Superior temporal gyrus (tissue), 1 donor: Measurements from ENCODE around the gene ZNF30.
A peak's percentile ranks its signal among the peaks of the same experiment; 100 is the strongest.
"Not testable (repeated sequence)": the region's sequence is repeated elsewhere in the genome, so short reads cannot be mapped to it uniquely, and the experiment has no call there.

Experiments
- DNase-seq: peaks from one replicate; pipeline ENCODE4 v3.0.0-alpha.2; 2016; ENCODE audit errors: extremely low spot score

Gene ZNF30

DNA sequence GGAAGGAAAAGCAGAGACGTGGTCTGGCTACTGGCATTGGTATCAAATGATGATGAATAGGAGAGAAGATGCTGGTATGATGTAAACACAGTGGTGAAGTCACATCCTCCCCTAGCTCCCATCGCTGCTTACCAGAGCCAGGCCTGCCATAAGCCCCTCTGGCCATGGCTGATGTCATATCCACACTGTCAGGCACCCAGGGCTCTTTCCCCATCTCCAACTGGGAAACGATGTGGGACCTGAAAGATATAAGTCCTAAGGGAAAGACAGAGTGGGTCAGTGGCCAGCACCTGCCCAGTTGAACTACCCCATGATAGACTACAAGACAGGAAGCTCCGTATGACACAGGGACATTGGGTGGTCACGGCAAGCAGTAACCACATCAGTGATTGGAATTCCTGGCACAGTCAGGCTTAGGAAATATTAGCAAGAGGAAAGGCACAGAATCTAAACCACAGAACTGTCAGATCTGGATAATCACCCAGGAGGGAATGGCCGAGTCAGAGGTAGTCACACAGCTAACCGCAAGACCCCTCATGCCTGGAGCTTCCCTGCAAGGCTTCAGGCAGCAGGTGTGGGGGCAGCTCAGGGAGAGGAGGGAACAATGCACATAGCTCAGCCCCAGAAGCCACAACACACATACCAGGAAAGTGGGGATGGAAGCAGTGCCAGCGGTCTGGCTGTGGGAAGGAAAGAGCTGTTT, 33.6 kb downstream of the ZNF30 start:
- no peak for DNase-seq

DNA sequence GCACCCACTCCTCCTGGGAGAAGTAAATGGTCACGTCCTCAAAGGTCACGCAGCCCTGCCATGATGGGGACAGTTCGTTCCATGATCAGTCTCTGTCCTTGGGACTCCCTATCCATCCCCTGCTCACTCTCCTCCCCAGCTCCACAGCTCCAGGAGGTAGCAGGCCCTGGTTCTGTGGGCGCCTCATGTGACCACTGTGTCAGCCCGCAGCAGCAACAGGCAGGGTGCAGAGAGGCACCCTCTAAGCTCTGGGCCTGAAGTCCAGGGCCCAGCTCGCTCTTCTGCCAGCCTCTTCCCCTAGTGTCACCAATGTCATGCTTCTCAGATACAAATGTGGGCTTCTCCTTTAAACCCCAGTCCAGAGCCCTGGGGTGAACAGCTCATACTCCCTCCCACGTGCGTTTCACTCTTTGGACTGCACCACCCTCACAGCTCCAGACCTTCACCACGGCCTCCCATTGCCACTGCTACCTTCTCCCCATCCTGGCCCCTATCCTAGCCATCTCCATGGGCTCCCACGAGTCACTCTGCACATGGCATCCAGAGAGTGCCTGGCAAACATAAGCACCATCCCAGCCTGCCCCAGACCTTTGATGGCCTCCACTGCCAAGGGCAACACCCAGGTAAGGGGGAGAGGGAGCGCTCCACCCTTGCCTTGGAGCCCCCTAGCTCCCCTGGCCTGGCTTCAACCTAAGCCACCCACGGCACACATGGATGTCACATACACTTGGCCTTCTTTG, 34.4 kb downstream of the ZNF30 start:
- DNase-seq: no peak

DNA sequence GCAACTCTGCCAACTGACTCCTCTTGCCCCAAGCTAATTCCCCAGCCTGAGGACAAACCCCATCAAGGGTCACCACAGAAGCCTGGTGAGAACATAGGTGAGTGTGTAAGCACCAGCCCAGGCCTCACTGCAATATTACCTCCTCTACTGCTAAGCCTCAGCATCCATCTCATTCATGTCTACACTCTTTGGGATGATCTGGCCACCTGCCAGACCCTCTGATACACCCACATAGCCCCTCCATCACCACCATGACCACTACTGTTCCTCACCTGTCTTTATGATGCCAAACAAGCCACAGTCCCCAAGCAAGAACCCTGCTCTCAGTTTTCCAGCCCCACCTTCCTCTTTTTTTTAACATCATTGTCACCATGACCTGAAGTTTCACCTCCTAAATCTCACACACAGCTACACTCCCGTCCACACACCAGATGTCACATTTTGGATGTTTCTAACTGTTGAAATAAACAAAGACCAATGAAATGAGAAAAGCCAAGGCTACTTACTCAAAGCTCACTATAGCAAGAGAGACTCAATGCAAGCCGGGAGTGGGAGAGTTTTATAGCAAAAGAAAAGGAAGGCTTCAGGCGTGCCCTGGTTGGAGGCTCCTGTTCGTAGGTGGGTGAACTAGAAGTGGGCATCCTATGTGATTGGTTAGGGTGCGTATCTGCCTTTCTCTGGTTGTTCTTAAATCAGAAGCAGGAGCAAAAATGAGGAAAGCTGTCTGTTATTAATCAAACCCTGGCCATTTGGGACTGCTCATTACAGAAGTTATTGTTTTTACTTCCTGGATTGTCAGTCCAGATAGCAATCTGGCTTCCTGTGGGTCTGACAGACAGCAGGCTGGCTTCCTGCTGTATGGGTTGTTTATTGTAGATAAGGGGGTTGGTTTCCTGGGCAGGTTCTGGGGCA, 35.3 kb downstream of the ZNF30 start:
- DNase-seq: no peak

DNA sequence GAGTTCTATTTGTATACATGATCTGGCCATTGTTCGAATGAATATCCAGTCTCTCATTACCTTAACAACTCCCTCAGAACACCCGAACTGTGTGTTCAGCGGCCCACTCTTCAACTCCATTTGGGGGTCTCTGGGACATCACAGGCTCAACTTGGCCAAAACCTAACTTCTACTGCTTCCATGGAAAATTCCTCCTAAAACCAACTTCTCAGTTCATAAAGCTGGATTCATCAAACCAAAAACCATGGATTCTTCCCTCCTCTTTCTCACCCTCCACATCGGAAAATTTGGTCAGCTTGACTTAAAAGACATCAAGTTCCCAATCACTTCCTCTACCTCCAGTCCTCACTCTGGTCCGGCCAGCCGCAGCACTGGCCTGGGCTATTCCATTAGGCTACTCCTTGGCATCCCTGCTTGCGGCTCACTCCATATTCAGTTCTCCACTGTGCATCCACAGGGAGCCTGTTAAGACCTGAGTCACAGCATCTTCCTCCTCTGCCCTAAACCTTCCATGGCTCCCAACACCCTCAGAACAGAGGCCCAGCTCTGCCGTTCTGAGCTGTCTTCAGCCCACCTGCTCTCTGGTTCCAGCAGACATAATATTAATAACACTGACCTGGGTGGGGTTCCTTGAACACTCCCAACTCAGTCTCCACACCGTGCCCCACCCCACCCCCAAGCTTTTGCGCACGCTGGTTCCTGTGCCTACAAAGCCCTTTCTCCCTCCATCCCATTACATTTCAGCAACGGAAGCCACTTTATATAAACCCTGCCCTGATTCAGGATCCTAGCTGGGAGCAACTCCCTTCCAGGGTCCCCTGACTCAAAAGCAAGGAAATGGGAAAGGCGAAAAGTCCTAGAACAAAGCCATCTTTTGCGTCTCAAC, 36.2 kb downstream of the ZNF30 start:
- peak; percentile 10 for DNase-seq

DNA sequence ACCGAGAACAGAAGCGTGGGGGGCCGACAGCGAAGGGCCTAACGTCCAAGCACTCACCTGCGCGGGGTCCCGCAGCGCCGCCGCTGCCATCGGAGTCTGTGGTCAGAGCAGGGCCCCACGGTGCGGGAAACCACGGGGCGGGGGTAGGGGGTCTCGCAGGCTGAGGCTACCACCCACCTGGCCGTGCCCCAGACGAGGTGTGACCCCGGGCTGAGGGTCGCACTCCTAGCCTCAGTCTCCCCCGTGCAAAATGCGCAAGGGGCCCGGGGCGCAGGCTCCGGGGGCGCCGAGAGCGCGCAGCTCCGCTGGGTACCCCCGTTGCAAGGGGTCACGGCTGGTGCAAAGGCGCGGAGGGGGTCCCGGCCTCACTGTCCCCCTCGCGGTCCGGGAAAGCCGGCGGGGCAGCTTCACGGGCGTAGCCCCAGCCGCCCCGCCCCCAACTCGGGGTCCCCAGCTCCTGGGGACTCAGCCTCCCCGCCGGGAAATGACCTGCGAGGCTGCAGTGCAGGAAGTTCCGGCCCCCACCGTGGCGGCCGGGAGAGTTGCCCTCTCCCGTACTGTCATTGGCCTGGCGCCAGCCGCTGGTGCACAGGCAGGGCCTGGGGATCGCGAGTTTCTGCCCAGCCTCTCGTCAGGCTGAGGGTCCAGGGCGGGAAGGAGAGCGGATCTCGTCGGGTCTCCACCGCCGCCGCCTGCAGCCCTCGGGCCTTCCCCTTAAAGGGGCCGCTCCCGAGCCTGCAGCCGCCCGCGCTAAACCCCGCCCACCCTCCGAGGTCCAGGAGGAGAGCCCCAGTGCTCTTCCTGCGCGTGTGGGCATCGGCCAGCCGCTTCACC, 37.1 kb downstream of the ZNF30 start, which contains the start of gene ZNF792:
ZNF792 (minus strand) TSS at position 657 of the 834 bp plus-strand sequence; CDS start at position 90, 567 bp downstream.
- peak; percentile 40 for DNase-seq

DNA sequence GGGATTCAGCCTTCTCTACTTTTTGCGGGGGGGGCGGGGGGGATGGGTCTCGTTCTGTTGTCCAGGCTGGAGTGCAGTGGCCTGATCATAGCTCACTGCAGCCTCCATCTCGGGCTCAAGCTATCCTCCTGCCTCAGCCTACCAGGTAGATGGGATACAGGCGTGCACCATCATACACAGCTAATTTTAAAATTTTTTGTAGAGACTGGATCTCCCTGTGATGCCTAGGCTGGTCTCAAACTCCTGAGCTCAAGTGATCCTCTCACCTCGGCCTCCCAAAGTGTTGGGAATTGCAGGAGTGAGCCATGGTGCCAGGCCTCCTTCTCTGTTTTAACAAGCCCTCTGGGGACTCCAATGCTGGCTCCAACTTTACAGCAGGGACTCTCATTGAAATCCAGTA, 37.9 kb downstream of the ZNF30 start:
- no peak for DNase-seq

DNA sequence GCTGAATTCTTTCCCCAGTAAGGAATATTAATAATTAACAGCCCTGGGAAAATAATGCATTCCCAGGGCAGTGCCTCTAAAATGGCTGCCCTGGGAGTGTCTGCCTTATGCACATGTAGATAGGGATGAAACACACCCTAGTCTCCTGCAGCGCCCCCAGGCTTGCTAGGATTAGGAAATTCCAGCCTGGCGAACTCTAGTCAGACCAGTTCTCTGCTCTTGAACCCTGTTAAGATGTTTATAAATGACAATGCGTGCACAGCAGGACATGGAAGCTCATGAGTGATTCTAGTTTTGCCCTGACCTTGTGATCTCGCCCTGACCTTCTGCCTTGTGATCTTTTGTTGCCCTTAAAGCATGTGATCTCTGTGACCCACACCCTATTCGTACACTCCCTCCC, 38.8 kb downstream of the ZNF30 start:
- not testable (repeated sequence) for DNase-seq

DNA sequence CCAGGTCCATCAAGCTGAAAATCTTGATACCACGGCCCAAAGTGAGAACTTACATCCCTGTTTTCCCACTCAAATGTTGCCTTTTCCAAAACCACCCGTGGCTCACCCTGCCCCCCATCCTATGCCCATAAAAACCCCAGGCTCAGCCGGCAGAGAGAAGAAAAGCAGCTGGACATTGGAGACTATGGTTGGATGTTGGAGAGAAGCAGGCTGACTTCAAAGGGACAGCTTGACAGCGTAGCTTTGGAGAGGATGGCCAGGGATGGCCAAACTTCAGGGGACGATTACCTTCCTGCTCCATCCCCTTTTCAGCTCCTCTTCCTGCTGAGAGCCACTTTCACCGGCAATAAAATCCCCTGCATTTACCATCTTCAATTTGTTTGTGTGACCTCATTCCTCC, 40.8 kb downstream of the ZNF30 start:
- no peak for DNase-seq

DNA sequence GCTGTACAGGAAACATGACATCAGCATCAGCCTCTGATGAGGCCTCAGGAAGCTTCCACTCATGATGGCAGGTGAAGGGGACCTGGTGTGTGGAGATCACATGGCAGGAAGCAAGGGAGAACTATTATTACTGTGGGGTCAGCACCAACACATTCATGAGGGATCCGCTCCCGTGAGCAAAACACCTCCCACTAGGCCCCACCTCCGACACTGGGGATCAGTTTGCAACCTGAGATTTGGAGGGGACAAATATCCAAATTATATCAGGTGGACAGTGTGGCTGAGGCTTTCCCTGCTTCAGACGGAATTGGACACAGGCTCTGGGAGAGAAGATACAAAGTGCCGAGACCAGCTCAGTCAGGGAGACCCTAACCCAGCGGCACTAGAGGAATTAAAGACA, 43.0 kb downstream of the ZNF30 start:
- DNase-seq: no peak

DNA sequence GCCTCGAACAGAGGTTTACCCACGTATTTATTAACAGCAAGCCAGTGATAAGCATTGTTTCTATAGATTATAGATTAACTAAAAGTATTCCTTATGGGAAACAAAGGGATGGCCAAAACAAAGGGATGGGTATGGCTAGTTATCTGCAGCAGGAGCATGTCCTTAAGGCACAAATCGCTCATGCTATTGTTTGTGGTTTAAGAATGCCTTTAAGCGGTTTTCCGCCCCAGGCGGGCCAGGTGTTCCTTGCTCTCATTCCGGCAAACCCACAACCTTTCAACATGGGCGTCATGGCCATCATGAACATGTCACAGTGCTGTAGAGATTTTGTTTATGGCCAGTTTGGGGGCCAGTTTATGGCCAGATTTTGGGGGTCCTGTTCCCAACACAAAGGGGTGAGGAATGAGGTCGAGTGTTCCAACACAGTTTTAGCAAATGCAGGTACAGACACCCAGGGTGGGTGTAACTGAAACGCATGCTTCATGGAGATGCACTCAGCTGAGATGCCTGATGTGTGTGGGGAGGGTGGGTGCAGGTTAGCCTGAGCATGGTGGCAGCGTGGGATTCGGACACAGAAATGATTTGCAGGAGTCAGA, 43.6 kb downstream of the ZNF30 start:
- DNase-seq: not testable (repeated sequence)

DNA sequence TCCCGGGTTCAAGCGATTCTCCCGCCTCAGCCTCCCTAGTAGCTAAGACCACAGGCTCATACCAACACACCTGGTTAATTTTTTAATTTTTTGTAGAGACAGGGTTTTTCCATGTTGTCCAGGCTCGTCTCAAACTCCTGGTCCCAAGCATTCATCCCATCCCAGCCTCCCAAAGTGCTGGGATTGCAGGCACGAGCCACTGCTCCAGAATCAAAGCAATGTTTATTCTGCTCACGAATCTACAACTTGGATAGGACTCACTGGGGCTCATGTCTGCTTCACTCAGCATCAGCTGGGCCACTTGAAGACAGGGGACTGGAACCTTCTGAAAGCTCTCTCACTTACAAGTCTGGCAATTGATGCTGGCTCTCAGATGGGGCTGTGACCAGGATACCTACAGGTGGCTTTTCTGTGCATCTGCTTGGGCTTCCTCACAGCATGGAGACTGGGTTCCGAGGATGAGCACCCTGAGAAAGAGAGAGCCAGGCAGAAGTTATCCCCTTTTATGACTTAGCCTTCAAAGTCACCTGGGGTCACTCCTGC, 45.5 kb downstream of the ZNF30 start:
- no peak for DNase-seq

DNA sequence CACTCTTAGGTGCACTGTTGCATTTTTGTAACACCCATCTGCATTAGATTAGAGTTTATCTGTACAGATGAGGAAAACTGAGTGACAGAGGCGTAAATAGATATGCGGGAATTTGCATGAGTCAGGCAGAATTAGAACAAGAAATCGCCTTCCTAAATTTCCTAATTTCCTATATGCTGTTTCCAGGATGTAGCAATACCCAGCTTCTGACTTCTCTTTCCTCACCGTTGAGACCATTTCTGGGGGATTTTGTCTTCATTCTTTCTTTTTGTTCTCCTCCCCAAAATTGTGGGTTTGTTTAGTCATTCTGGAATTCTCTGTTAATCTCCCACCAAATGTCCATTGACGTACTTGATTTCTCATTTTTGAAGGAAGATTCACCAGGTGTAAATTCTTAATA, 47.9 kb downstream of the ZNF30 start:
- no peak for DNase-seq

DNA sequence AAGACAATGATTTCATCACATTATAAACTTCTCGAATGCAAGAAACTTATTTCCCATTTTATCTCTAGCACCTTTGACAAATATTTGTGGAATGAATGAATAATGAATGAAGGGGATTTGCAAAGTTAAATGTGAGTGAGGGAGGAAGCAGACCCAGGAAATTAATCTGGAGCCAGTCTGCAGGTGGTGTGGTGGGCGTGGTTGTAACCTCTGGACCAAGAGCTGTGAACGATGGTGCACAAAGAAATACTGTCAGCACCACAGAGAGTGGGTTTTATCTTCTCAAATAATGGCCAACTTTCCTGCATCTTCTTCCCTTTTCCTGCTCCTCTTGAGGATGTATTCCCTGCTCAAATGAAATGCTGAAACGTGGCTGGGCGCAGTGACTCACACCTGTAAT, 48.4 kb downstream of the ZNF30 start:
- no peak for DNase-seq

DNA sequence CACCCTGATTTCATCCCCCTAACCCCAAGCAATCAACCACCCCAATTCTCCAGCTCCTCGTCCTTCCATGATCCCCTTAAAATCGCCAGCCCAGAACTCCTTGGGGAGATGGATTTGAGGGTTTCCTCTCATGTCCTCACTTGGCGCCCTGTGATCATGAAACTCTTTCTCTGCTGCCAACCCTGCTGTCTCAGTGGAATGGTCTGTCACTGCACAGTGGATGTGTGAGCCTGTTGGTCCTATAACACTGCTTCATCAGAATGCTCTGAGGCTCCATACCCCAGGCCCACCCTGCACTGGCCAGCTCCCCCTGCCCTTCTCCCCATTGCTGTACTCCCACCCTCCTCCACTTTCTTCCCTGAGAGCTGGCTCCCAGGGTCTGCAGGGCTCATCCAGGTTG, 49.9 kb downstream of the ZNF30 start:
- DNase-seq: no peak

DNA sequence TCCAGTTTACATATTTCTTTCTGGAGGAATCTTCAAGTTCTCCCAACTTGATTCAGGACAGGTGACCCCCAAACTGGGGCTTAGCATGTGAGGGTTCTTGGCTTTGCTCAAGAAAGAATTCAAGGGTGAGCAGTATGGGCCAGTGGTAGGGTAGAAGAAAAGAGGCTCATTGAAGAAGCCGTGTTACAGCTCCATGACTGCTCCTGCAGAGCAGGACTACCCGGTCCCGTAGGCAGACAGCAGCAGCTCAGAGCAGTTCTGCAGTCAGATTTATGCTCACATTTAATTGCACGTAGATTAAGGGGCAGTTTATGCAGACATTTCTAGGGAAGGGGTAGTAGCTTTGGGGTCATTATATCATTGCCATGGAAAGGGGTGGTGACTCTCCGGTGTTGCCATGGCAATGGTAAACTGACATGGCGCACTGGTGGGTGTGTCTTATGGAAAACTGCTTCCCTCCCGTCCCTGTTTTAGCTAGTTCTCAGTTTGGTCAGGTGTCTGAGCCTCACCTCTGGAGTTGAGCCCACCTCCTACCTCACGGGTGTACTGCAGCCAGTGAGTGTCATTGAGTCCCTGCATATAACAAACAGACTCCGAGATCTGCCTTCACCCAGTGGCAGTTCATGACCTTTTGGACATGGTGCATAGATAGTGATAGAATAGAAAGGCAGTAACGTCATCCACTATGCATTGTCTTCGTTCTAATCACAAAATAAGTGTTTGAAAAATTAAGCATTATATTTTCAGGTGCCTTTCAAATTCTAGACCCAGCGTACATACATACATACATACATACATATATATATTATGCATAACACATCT, 53.3 kb downstream of the ZNF30 start:
- no peak for DNase-seq

DNA sequence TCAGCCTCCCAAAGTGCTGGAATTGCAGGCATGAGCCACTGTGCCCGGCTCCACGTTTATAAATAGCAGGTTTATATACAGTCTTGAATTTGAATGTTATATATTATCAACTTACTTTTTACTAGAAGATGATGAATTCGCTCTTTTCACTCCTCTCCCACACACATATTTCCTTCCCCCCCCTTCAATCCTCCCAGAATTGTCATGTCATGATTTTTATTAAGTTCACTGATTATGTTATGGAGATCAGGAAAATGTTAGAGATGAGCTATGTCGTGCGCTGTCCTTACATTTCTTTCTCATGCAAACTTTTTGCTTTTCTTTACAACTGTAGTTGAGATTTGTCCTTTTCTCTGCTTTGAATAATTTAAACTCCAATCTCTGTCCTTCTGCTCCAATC, 55.6 kb downstream of the ZNF30 start:
- no peak for DNase-seq

DNA sequence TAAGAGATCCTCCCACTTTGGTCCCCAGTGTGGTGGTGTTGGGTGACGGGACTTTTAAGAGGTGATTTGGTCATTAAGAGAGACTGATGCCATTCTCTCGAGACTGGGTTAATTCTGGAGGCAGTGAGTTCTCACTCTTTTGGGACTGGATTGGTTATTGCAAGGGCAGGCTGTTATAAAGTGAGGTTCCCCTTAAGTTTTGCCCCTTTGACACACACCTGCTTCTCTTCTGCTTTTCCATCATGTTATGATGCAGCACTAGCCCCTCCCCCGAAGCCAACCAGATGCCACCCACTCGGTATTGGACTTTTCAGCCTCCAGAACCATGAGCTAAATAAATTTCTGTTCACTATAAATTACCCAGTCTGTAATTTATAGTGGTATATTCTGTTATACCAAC, 57.1 kb downstream of the ZNF30 start:
- DNase-seq: no peak

DNA sequence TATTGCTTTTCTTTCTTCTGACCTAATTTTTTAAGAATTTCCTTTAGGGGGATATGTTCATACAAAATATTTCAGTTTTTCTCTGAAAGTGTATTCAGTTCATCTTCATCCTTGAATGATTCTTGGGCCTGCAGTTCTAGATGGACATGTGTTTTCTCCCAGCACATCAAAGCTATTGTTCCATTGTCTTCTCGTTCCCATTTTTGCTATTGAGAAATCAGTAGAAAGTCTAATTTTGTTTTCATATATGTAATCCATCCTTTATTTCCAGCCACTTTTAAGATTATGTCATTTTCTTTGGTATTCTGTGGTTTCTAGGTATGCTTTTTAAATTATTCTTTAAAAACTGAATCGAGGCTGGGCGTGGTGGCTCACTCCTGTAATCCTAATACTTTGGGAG, 57.6 kb downstream of the ZNF30 start:
- DNase-seq: no peak
